Spleen (tissue), 11 donors: ENCODE measurements around the gene PACS2. TPM values are rescaled to one million over a fixed set of nuclear protein-coding genes. Genes with fewer than 3 reads are reported as not detected.
A peak's percentile ranks its signal among the peaks of the same experiment; 100 is the strongest.

Experiments used
- DNase-seq: peaks from one replicate; pipeline ENCODE4 v3.0.0-alpha.2; 2020
- H3K27ac ChIP-seq, 8 donors: fragments of 200-600 bp; sonication (generic) in 7 of 8; 1 replicate in 4 of 8; 2 replicates in 4 of 8; pipeline versions ENCODE4 v1.5.0 to v1.8.0; 2016 to 2021; ENCODE audit warnings: inconsistent platforms in 4 of 8, mild to moderate bottlenecking in 4 of 8, moderate library complexity in 1 of 8
- H3K27me3 ChIP-seq, 7 donors: fragments of 200-600 bp; sonication (generic) in 6 of 7; replicated peaks in 1 of 7; 1 replicate in 4 of 7; 2 replicates in 3 of 7; pipeline versions ENCODE4 v1.5.0 to v1.8.0; 2016 to 2021; ENCODE audit warnings: inconsistent platforms in 3 of 7, mild to moderate bottlenecking in 1 of 7
- H3K36me3 ChIP-seq, 6 donors: fragments of 200-600 bp; sonication (generic) in 5 of 6; 1 replicate in 4 of 6; 2 replicates in 2 of 6; pipeline versions ENCODE4 v1.5.0 to v1.8.0; 2016 to 2021; ENCODE audit warnings: inconsistent platforms in 2 of 6
- H3K4me1 ChIP-seq, 6 donors: fragments of 200-600 bp; sonication (generic) in 5 of 6; 1 replicate in 3 of 6; 2 replicates in 3 of 6; pipeline versions ENCODE4 v1.5.0 to v1.8.0; 2016 to 2021; ENCODE audit warnings: inconsistent platforms in 3 of 6
- H3K4me3 ChIP-seq, 8 donors: fragments of 200-600 bp; sonication (generic) in 7 of 8; 1 replicate in 4 of 8; 2 replicates in 4 of 8; pipeline versions ENCODE4 v1.5.0 to v1.8.0; 2016 to 2021; ENCODE audit warnings: inconsistent platforms in 4 of 8, mild to moderate bottlenecking in 4 of 8, moderate library complexity in 2 of 8
- H3K9me3 ChIP-seq, 8 donors: fragments of 200-600 bp; sonication (generic) in 7 of 8; 1 replicate in 4 of 8; 2 replicates in 4 of 8; pipeline versions ENCODE4 v1.5.0 to v1.8.0; 2016 to 2021; ENCODE audit warnings: inconsistent platforms in 4 of 8
- CTCF ChIP-seq, 11 experiments: fragments of 200-600 bp in 7 of 11; fragments of 450-650 bp in 4 of 11; sonication (generic) in 4 of 11; IDR thresholded peaks in 8 of 11; conservative IDR thresholded peaks in 3 of 11; 1 replicate in 7 of 11; 2 replicates in 4 of 11; pipeline versions ENCODE4 v1.4.0 to v1.8.0; 2016 to 2021; ENCODE audit warnings: antibody characterized with exemption in 11 of 11, inconsistent platforms in 4 of 11, mild to moderate bottlenecking in 1 of 11
- POLR2A ChIP-seq, 3 donors: fragments of 450-650 bp; IDR thresholded peaks; one replicate each; pipeline ENCODE4 v1.5.1; 2017; ENCODE audit warnings: antibody characterized with exemption in 3 of 3, mild to moderate bottlenecking in 1 of 3
- POLR2AphosphoS5 ChIP-seq, 3 donors: sonication (generic); formaldehyde crosslinking; IDR thresholded peaks; one replicate each; pipeline ENCODE4 v1.5.1; 2017; ENCODE audit warnings: antibody characterized with exemption in 3 of 3
- WGBS, 5 donors: extraction: QIAGEN DNeasy Blood & Tissue Kit in 3 of 5; methylation state at CpG; one replicate each; pipeline versions ENCODE4 v1.1.5 to v1.1.7; 2013 to 2018; 5-methylcytosine and 5-hydroxymethylcytosine counted together
- intact Hi-C: fragments of 100-400 bp; cut with DNase I; formaldehyde crosslinking; loops from one replicate; pipeline ENCODE4 v1.15.0; 2023; ENCODE audit warnings: low total_unique reads
- polyA plus RNA-seq, 3 donors: library from polyadenylated mRNA; stranded (reverse); fragments of 200-250 nt; gene quantifications; one replicate each; pipeline ENCODE4 v1.2.1, GENCODE V29; 2013
- total RNA-seq, 7 donors: library from RNA; depleted of rRNA in 3 of 7; stranded (reverse); fragments of >200 nt in 3 of 7; fragmentation: NEBNext Ultra II Directional in 4 of 7; extraction: Animal tissue kit (Norgen Biotek cat#: 25700) in 4 of 7; gene quantifications; one replicate each; pipeline versions ENCODE4 v1.1.0 to v1.2.1, GENCODE V29; 2016 to 2021
- donor health status: healthy with polysubstance abuse.
- donor health status: DM: no; HTN: no; CAD: no; lungs with moderate emphysema.
- donor health status: DM: no; HTN: no; CAD: no.
- donor health status: Bipolar disorder and iron deficiency.
- donor health status: healthy.
- donor health status: DM: no; HTN: no; CAD: no.
- donor health status: DM: yes; HTN: yes; CAD: no.

The PACS2 gene
- total and polyA plus RNA-seq, 10 donors, result 32.2 to 148 (median 98.7) TPM

- H3K27ac ChIP-seq, result peak overlapping the region; percentile 9 to 84 (median 54)
- intact Hi-C loops, result no loop called here
These were observed 105.8 kb downstream of the PACS2 start for GRCh38 chr14:105420101-105420973.

GRCh38 chr14:105420974-105421674 lies 106.6 kb downstream of the PACS2 start:
- Histone ChIP-seq H3K36me3 (peaks cover 0 to 17% (median 0%) of the 10 kb centered on the region in 6 donors), H3K4me1 (peaks cover 24 to 66% (median 35%) of the 10 kb centered on the region in 6 donors), H3K9me3 (no peaks in the 10 kb centered on the region), H3K27me3 (peaks cover 0 to 3% (median 0%) of the 10 kb centered on the region in 7 donors), H3K4me3 (peak overlapping the region in 7 of 8 donors; percentile 51 to 82 (median 61)), H3K27ac (peak overlapping the region in 7 of 8 donors; percentile 9 to 84 (median 61))
- WGBS, 5 donors, result 46 to 56% (median 50%) methylated on average over 14 to 23 of the region's 23 CpGs
- intact Hi-C loops, result no loop called here
- DNase-seq, result no peak
- TF ChIP-seq POLR2A (IDR thresholded peaks at IDR 0.05), result no peak
- no peak for TF ChIP-seq CTCF (IDR thresholded peaks at IDR 0.05 in 8 of 11, conservative IDR thresholded peaks at IDR 0.05 in 3 of 11)
- no peak for TF ChIP-seq POLR2AphosphoS5 (IDR thresholded peaks at IDR 0.05)

More at GRCh38 chr14:105420101-105420973, 105.8 kb downstream of the PACS2 start:
- peaks cover 24 to 71% (median 39%) of the 10 kb centered on the region in 6 donors for H3K4me1 ChIP-seq
- H3K9me3 ChIP-seq, result no peaks in the 10 kb centered on the region
- H3K27me3 ChIP-seq, result peaks cover 0 to 3% (median 0%) of the 10 kb centered on the region in 7 donors
- WGBS, 5 donors, result 4 to 10% (median 4%) methylated on average over 9 to 55 of the region's 67 CpGs
- peak overlapping the region; percentile 51 to 82 (median 61) for H3K4me3 ChIP-seq
- no peak for DNase-seq
- TF ChIP-seq CTCF (IDR thresholded peaks at IDR 0.05 in 8 of 11, conservative IDR thresholded peaks at IDR 0.05 in 3 of 11), result no peak
- TF ChIP-seq POLR2AphosphoS5 (IDR thresholded peaks at IDR 0.05), result no peak
- TF ChIP-seq POLR2A (IDR thresholded peaks at IDR 0.05), result no peak
- peaks cover 0 to 9% (median 0%) of the 10 kb centered on the region in 6 donors for H3K36me3 ChIP-seq

- H3K36me3 ChIP-seq, result peaks cover 0 to 26% (median 3%) of the 10 kb centered on the region in 6 donors
- H3K4me3 ChIP-seq, result peak overlapping the region in 3 of 8 donors; percentile 61 to 82 (median 76)
- 41 to 52% (median 48%) methylated on average over 18 to 32 of the region's 32 CpGs for WGBS, 5 donors
- H3K4me1 ChIP-seq, result peaks cover 24 to 70% (median 35%) of the 10 kb centered on the region in 6 donors
- intact Hi-C loops, result no loop called here
- TF ChIP-seq POLR2AphosphoS5 (IDR thresholded peaks at IDR 0.05) (peak in 1 of 3 donors; percentile 18), CTCF (IDR thresholded peaks at IDR 0.05 in 8 of 11, conservative IDR thresholded peaks at IDR 0.05 in 3 of 11) (no peak)
- H3K9me3 ChIP-seq, result peaks cover 0 to 5% (median 0%) of the 10 kb centered on the region in 8 donors
- peaks cover 0 to 3% (median 0%) of the 10 kb centered on the region in 7 donors for H3K27me3 ChIP-seq
- no peak for DNase-seq
- peak overlapping the region in 5 of 8 donors; percentile 26 to 84 (median 64) for H3K27ac ChIP-seq
These were observed 107.4 kb downstream of the PACS2 start for GRCh38 chr14:105421723-105422615.
